Measurements from ENCODE around the gene MTERF4. TPM values are rescaled to one million over a fixed set of nuclear protein-coding genes. Genes with fewer than 3 reads are reported as not detected.

MTERF4 gene
- total and polyA plus RNA-seq, 10 of the 15 experiments (the other 5 are each of a cell fraction or from before 2014, with no cell fraction given): 36.7 to 69.1 (median 45.5) TPM

DNA sequence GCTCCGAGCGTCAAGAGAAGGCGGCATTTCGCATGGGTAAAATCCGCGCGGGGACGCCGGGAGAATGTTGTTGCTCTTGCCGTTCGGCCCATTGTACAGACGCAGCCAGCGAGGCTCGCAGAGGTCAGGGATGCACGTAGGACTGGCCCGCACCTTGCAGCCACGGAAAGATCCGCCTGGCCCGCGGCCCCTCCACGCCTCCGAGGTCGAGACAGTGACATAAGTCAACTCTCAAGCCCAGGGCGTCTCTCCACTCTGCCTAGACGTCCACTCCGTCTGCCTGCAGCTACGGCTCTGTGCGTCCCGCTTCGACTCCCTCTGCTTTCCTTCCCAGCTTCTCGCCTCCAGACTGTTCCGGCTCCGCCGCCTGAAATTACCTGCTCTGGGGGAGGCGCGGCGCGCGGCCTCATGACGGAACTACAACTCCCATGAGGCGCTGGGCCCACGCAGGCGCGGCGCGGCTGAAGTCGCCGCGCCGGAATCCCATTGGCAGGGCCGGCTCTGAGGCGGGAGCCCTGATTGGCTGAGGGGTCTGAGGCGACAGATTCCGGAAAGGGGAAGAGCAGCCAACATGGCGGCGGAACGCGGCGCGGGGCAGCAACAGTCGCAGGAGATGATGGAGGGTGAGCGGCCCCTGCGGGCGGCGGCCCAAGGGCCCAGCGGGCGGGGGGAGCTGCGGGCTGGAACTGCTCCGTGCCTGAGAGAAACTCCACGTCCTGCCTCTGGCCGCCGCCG is 48.0 kb upstream of the MTERF4 start, which contains the start of gene PPP1R7 (continued):
- TF ChIP-seq SPI1 (IDR thresholded peaks at IDR 0.05; ENCODE audit: borderline replicate concordance, insufficient read depth, low read depth, low read length): peak; percentile 81
- TF ChIP-seq ETV6 (conservative IDR thresholded peaks at IDR 0.05 in 1 of 2, IDR thresholded peaks at IDR 0.05 in 1 of 2; ENCODE audit: borderline replicate concordance in 1 of 2, low read depth in 1 of 2): no peak
- no peak for TF ChIP-seq NFYA (IDR thresholded peaks at IDR 0.05; ENCODE audit: borderline replicate concordance, low read depth, low read length)
- TF ChIP-seq POLR2A (IDR thresholded peaks at IDR 0.05; ENCODE audit: low read depth, low read length): peak; percentile 91
- TF ChIP-seq KLF5 (IDR thresholded peaks at IDR 0.05; ENCODE audit: partially characterized antibody): no peak
- peak; percentile 95 for TF ChIP-seq SIX5 (IDR thresholded peaks at IDR 0.05; ENCODE audit: low read depth, low read length, severe bottlenecking)
- no peak for TF ChIP-seq HDAC2 (IDR thresholded peaks at IDR 0.05)
- TF ChIP-seq POLR2AphosphoS2 (IDR thresholded peaks at IDR 0.05; ENCODE audit: low read depth, low read length): peak; percentile 58; the same call in 1 of the 2 replicates
- TF ChIP-seq PKNOX1 (IDR thresholded peaks at IDR 0.05): peak; percentile 37; the same call in 1 of the 2 replicates
- TF ChIP-seq, protein P1, sequence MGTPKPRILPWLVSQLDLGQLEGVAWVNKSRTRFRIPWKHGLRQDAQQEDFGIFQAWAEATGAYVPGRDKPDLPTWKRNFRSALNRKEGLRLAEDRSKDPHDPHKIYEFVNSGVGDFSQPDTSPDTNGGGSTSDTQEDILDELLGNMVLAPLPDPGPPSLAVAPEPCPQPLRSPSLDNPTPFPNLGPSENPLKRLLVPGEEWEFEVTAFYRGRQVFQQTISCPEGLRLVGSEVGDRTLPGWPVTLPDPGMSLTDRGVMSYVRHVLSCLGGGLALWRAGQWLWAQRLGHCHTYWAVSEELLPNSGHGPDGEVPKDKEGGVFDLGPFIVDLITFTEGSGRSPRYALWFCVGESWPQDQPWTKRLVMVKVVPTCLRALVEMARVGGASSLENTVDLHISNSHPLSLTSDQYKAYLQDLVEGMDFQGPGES (IDR thresholded peaks at IDR 0.05): peak; percentile 43; the same call in 1 of the 2 replicates
- TF ChIP-seq POU2F2 (IDR thresholded peaks at IDR 0.05; ENCODE audit: borderline replicate concordance, low read depth, low read length): no peak; the same call in 2 of the 3 replicates
- TF ChIP-seq NFXL1 (IDR thresholded peaks at IDR 0.05; ENCODE audit: borderline replicate concordance): no peak
- peak; percentile 33 to 57 (median 42); a peak in 5 of 6 replicates for TF ChIP-seq CTCF (IDR thresholded peaks at IDR 0.05 in 2 of 3, conservative IDR thresholded peaks at IDR 0.05 in 1 of 3; ENCODE audit: control insufficient read depth in 2 of 3, extremely low read depth in 1 of 3, insufficient read depth in 1 of 3, low read depth in 3 of 3, low read length in 3 of 3)
- peak; percentile 53 for TF ChIP-seq MXI1 (IDR thresholded peaks at IDR 0.05; ENCODE audit: low read depth, low read length)
- TF ChIP-seq ZNF384 (IDR thresholded peaks at IDR 0.05; ENCODE audit: borderline replicate concordance, low read depth, low read length): no peak
- no peak for TF ChIP-seq USF1 (IDR thresholded peaks at IDR 0.05; ENCODE audit: borderline replicate concordance, extremely low read length, insufficient read depth, low read depth, low read length)
- 0 out of 2 replicates have a peak, but pooled peaks have one; percentile 30 for TF ChIP-seq HDGF (IDR thresholded peaks at IDR 0.05)
- TF ChIP-seq ZNF24 (IDR thresholded peaks at IDR 0.05): no peak
- no peak for TF ChIP-seq ATF7 (IDR thresholded peaks at IDR 0.05; ENCODE audit: low read depth)
- peak; percentile 95 for TF ChIP-seq HCFC1 (IDR thresholded peaks at IDR 0.05; ENCODE audit: low read length)
- TF ChIP-seq LARP7 (IDR thresholded peaks at IDR 0.05): peak; percentile 48
- TF ChIP-seq CBX5 (IDR thresholded peaks at IDR 0.05; ENCODE audit: low read depth): no peak
- TF ChIP-seq RELB (IDR thresholded peaks at IDR 0.05; ENCODE audit: low read depth): peak; percentile 63
